ENCODE data around the gene ROR2.

Gene ROR2

DNA sequence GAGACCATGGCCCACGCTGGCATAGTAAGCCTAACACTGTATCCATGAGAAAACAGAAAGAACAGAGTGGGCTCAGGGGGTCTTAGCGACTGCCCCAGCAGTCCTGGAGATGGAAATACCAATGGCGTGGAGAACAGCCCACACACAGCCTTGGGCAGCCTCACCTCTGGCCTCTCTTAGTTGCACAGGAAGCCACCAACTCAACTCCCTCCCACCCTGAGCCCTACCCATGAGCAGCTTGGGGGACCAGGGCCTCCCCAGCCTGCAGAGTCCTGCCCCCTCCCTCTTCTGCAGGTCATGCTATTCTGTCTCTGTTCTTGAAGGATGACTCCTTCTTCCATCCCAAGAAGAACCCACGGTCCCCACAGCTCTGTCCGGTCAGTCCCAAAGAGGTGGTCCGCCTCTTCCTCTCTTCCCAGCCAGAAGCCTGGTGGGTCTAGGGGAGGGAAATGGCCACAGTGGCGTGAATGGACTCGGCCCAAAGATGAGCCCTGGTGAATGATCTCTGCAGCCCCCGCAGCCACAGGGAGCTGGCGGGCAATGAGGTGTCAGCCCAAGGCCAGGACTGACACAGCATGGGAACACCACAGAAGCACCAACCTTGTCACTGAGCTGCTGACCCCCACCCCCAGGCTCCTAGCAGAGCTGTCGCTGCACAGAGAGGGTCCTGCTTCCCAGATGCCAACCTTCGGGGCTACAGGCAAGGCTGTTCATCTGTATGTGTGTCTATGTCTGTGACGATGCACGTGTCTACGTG, 131.2 kb downstream of the ROR2 start:
- H2BK120ac ChIP-seq (ENCODE audit: low read depth, low read length) = peak overlapping the region; percentile 11
- no peak overlapping the region for H3K4me3 ChIP-seq (ENCODE audit: low read length in 2 of 2)
- H2BK12ac ChIP-seq (ENCODE audit: low read length) = no peak overlapping the region
- H3K79me1 ChIP-seq (ENCODE audit: low read depth, low read length) = peaks cover 15% of the 10 kb centered on the region
- H3K4me2 ChIP-seq (ENCODE audit: insufficient read depth, low read length, poor library complexity, severe bottlenecking) = no peak overlapping the region
- peaks cover 17 to 19% of the 10 kb centered on the region in 2 donors for H3K4me1 ChIP-seq (ENCODE audit: control insufficient read depth in 2 of 2, insufficient read depth in 1 of 2, low read depth in 1 of 2, low read length in 2 of 2)
- peaks cover 0 to 4% of the 10 kb centered on the region in 2 donors for H3K36me3 ChIP-seq (replicated peaks in 1 of 2; ENCODE audit: control insufficient read depth in 2 of 2, insufficient read depth in 2 of 2, low read length in 2 of 2)
- H3K27ac ChIP-seq (replicated peaks; ENCODE audit: low read length) = no peak overlapping the region
- no peak overlapping the region for H2BK5ac ChIP-seq (ENCODE audit: low read length)
- no peak for DNase-seq (ENCODE audit: low spot score)
- H3K27me3 ChIP-seq (ENCODE audit: control insufficient read depth in 3 of 3, insufficient read depth in 3 of 3, low read depth in 1 of 3, low read length in 3 of 3) = no peaks in the 10 kb centered on the region
- H2AK5ac ChIP-seq (ENCODE audit: low read depth, low read length) = peak overlapping the region; percentile 39
- H3K23ac ChIP-seq (ENCODE audit: low read depth, low read length, poor library complexity) = peak overlapping the region; percentile 55
- H3K14ac ChIP-seq (ENCODE audit: low read length) = peak overlapping the region; percentile 3
- WGBS, 2 donors (ENCODE audit: extremely low coverage in 2 of 2, insufficient read length in 2 of 2, insufficient replicate concordance in 1 of 2) = no CpG with 5 or more reads among the region's 15 CpGs
- H3K9me3 ChIP-seq (replicated peaks in 1 of 2; ENCODE audit: control insufficient read depth in 2 of 2, insufficient read depth in 1 of 2, low read depth in 1 of 2, low read length in 2 of 2) = peaks cover 6 to 20% of the 10 kb centered on the region in 2 donors
- H4K8ac ChIP-seq (ENCODE audit: low read depth, low read length) = no peak overlapping the region
- H4K91ac ChIP-seq (ENCODE audit: low read depth, low read length, poor library complexity) = peak overlapping the region; percentile 38
- H3K4ac ChIP-seq (ENCODE audit: low read length) = no peak overlapping the region
- H2AFZ ChIP-seq (ENCODE audit: low read length) = no peak overlapping the region
- peak overlapping the region; percentile 38 for H3K18ac ChIP-seq (ENCODE audit: low read length)
- H2BK15ac ChIP-seq (ENCODE audit: low read length) = no peak overlapping the region
- peak overlapping the region; percentile 4 for H3K9ac ChIP-seq (ENCODE audit: low read depth, low read length, poor library complexity)

DNA sequence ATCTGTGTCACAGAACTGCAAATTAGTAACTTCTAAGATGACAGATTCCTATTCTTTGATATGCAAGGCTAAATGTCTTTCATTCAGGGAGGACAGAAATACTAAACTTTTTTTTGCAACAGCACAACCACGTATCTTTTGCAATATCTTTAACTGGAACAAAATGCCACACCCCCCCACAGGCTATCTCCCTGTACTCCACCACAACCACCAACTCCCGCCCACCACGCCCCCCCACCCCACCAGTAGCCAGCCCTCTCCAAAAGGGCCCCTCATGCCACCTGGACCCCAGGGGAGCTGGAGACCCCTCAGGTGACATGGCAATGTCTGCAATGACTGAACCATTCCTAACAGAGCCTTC, 131.8 kb downstream of the ROR2 start:
- H3K4me2 ChIP-seq (ENCODE audit: insufficient read depth, low read length, poor library complexity, severe bottlenecking) = no peak overlapping the region
- H2BK120ac ChIP-seq (ENCODE audit: low read depth, low read length) = no peak overlapping the region
- peaks cover 15% of the 10 kb centered on the region for H3K79me1 ChIP-seq (ENCODE audit: low read depth, low read length)
- H3K14ac ChIP-seq (ENCODE audit: low read length) = no peak overlapping the region
- H3K9me3 ChIP-seq (replicated peaks in 1 of 2; ENCODE audit: control insufficient read depth in 2 of 2, insufficient read depth in 1 of 2, low read depth in 1 of 2, low read length in 2 of 2) = peaks cover 6 to 20% of the 10 kb centered on the region in 2 donors
- no peak overlapping the region for H4K8ac ChIP-seq (ENCODE audit: low read depth, low read length)
- no peak overlapping the region for H3K9ac ChIP-seq (ENCODE audit: low read depth, low read length, poor library complexity)
- no CpG with 5 or more reads among the region's 3 CpGs for WGBS, 2 donors (ENCODE audit: extremely low coverage in 2 of 2, insufficient read length in 2 of 2, insufficient replicate concordance in 1 of 2)
- H2BK5ac ChIP-seq (ENCODE audit: low read length) = no peak overlapping the region
- no peak overlapping the region for H2BK12ac ChIP-seq (ENCODE audit: low read length)
- H2AFZ ChIP-seq (ENCODE audit: low read length) = peak overlapping the region; percentile 5
- H3K4ac ChIP-seq (ENCODE audit: low read length) = no peak overlapping the region
- no peak overlapping the region for H3K18ac ChIP-seq (ENCODE audit: low read length)
- H3K23ac ChIP-seq (ENCODE audit: low read depth, low read length, poor library complexity) = no peak overlapping the region
- H3K4me3 ChIP-seq (ENCODE audit: low read length in 2 of 2) = no peak overlapping the region
- peaks cover 17 to 19% of the 10 kb centered on the region in 2 donors for H3K4me1 ChIP-seq (ENCODE audit: control insufficient read depth in 2 of 2, insufficient read depth in 1 of 2, low read depth in 1 of 2, low read length in 2 of 2)
- H2BK15ac ChIP-seq (ENCODE audit: low read length) = no peak overlapping the region
- no peaks in the 10 kb centered on the region for H3K27me3 ChIP-seq (ENCODE audit: control insufficient read depth in 3 of 3, insufficient read depth in 3 of 3, low read depth in 1 of 3, low read length in 3 of 3)
- no peak overlapping the region for H4K91ac ChIP-seq (ENCODE audit: low read depth, low read length, poor library complexity)
- peaks cover 0 to 4% of the 10 kb centered on the region in 2 donors for H3K36me3 ChIP-seq (replicated peaks in 1 of 2; ENCODE audit: control insufficient read depth in 2 of 2, insufficient read depth in 2 of 2, low read length in 2 of 2)
- no peak overlapping the region for H2AK5ac ChIP-seq (ENCODE audit: low read depth, low read length)
- no peak for DNase-seq (ENCODE audit: low spot score)
- no peak overlapping the region for H3K27ac ChIP-seq (replicated peaks; ENCODE audit: low read length)

DNA sequence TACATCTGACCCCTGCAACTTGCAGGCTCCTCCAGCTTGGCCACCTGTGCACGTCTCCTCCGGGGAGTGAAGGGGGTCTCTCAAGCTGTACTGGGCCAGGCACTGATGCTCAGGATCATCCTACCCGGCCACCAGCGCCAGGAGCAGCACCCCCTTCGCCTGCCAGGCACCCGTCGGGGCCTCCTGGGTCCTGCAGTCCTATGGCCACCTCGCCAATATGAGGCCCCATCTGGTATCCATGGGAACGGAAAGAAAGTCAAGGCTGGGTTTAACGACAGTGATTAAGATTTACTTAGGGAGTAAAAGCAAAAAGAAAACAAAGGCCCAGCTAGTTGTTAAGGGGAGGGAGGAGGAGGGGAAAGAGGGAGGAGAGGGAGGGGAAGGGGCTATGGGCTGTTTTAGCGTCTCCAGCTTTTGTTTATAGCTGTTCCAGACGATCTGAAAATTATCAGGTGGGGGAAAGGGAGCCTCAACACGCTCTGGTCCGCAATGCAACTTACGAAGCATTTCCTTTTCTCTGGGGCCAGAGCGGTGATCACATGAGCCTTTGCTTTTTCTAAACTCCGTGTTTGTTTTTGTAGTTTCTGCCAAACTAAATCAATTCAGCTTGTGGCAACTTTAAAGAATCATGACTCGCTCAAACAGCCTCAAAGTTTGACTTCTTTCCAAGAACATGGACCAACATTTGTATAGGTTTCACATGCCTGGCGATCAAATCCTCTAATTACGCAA, 132.4 kb downstream of the ROR2 start:
- H3K18ac ChIP-seq (ENCODE audit: low read length) = peak overlapping the region; percentile 69
- H2AFZ ChIP-seq (ENCODE audit: low read length) = peak overlapping the region; percentile 5
- peak overlapping the region; percentile 48 for H3K4me2 ChIP-seq (ENCODE audit: insufficient read depth, low read length, poor library complexity, severe bottlenecking)
- no peak overlapping the region for H3K4me3 ChIP-seq (ENCODE audit: low read length in 2 of 2)
- H4K8ac ChIP-seq (ENCODE audit: low read depth, low read length) = no peak overlapping the region
- no peak overlapping the region for H2BK15ac ChIP-seq (ENCODE audit: low read length)
- peaks cover 15% of the 10 kb centered on the region for H3K79me1 ChIP-seq (ENCODE audit: low read depth, low read length)
- no CpG with 5 or more reads among the region's 20 CpGs for WGBS, 2 donors (ENCODE audit: extremely low coverage in 2 of 2, insufficient read length in 2 of 2, insufficient replicate concordance in 1 of 2)
- H3K4me1 ChIP-seq (ENCODE audit: control insufficient read depth in 2 of 2, insufficient read depth in 1 of 2, low read depth in 1 of 2, low read length in 2 of 2) = peaks cover 17 to 19% of the 10 kb centered on the region in 2 donors
- peak; percentile 48 for DNase-seq (ENCODE audit: low spot score)
- no peak overlapping the region for H3K27ac ChIP-seq (replicated peaks; ENCODE audit: low read length)
- H3K23ac ChIP-seq (ENCODE audit: low read depth, low read length, poor library complexity) = no peak overlapping the region
- no peak overlapping the region for H2BK5ac ChIP-seq (ENCODE audit: low read length)
- no peak overlapping the region for H2BK12ac ChIP-seq (ENCODE audit: low read length)
- H2AK5ac ChIP-seq (ENCODE audit: low read depth, low read length) = peak overlapping the region; percentile 64
- no peak overlapping the region for H3K9ac ChIP-seq (ENCODE audit: low read depth, low read length, poor library complexity)
- H3K14ac ChIP-seq (ENCODE audit: low read length) = no peak overlapping the region
- no peak overlapping the region for H2BK120ac ChIP-seq (ENCODE audit: low read depth, low read length)
- H4K91ac ChIP-seq (ENCODE audit: low read depth, low read length, poor library complexity) = peak overlapping the region; percentile 2
- no peaks in the 10 kb centered on the region for H3K27me3 ChIP-seq (ENCODE audit: control insufficient read depth in 3 of 3, insufficient read depth in 3 of 3, low read depth in 1 of 3, low read length in 3 of 3)
- H3K9me3 ChIP-seq (replicated peaks in 1 of 2; ENCODE audit: control insufficient read depth in 2 of 2, insufficient read depth in 1 of 2, low read depth in 1 of 2, low read length in 2 of 2) = peaks cover 5 to 17% of the 10 kb centered on the region in 2 donors
- H3K36me3 ChIP-seq (replicated peaks in 1 of 2; ENCODE audit: control insufficient read depth in 2 of 2, insufficient read depth in 2 of 2, low read length in 2 of 2) = peaks cover 0 to 4% of the 10 kb centered on the region in 2 donors
- no peak overlapping the region for H3K4ac ChIP-seq (ENCODE audit: low read length)

DNA sequence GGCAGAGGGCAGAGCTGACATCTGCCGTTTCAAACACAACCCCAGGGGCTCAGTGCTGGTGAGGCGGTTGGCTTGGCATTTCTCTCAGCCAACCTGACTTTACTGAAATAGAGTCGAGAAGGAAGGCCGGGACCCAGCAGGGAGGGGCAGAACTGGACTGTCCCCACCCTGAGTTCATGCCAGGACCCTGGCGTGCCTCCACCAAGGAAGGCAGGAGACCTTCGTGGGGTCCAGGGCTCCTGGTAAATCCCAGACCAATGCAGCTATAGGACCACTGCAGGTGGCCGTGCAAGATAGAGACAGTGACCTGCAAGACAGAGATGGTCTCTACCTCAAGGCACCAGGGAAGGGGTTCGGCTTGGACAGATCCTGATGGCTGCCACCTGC, 132.9 kb downstream of the ROR2 start:
- H3K79me1 ChIP-seq (ENCODE audit: low read depth, low read length) = peaks cover 15% of the 10 kb centered on the region
- no peaks in the 10 kb centered on the region for H3K27me3 ChIP-seq (ENCODE audit: control insufficient read depth in 3 of 3, insufficient read depth in 3 of 3, low read depth in 1 of 3, low read length in 3 of 3)
- no peak overlapping the region for H3K9ac ChIP-seq (ENCODE audit: low read depth, low read length, poor library complexity)
- H3K9me3 ChIP-seq (replicated peaks in 1 of 2; ENCODE audit: control insufficient read depth in 2 of 2, insufficient read depth in 1 of 2, low read depth in 1 of 2, low read length in 2 of 2) = peaks cover 3 to 12% of the 10 kb centered on the region in 2 donors
- H3K18ac ChIP-seq (ENCODE audit: low read length) = peak overlapping the region; percentile 69
- no peak overlapping the region for H2BK12ac ChIP-seq (ENCODE audit: low read length)
- H3K27ac ChIP-seq (replicated peaks; ENCODE audit: low read length) = no peak overlapping the region
- no peak overlapping the region for H4K8ac ChIP-seq (ENCODE audit: low read depth, low read length)
- no peak overlapping the region for H3K4me3 ChIP-seq (ENCODE audit: low read length in 2 of 2)
- H3K4ac ChIP-seq (ENCODE audit: low read length) = no peak overlapping the region
- H2AK5ac ChIP-seq (ENCODE audit: low read depth, low read length) = peak overlapping the region; percentile 64
- H2BK15ac ChIP-seq (ENCODE audit: low read length) = no peak overlapping the region
- no peak overlapping the region for H3K14ac ChIP-seq (ENCODE audit: low read length)
- DNase-seq (ENCODE audit: low spot score) = no peak
- peaks cover 17 to 19% of the 10 kb centered on the region in 2 donors for H3K4me1 ChIP-seq (ENCODE audit: control insufficient read depth in 2 of 2, insufficient read depth in 1 of 2, low read depth in 1 of 2, low read length in 2 of 2)
- no peak overlapping the region for H2BK5ac ChIP-seq (ENCODE audit: low read length)
- peaks cover 0 to 4% of the 10 kb centered on the region in 2 donors for H3K36me3 ChIP-seq (replicated peaks in 1 of 2; ENCODE audit: control insufficient read depth in 2 of 2, insufficient read depth in 2 of 2, low read length in 2 of 2)
- no CpG with 5 or more reads among the region's 8 CpGs for WGBS, 2 donors (ENCODE audit: extremely low coverage in 2 of 2, insufficient read length in 2 of 2, insufficient replicate concordance in 1 of 2)
- no peak overlapping the region for H3K4me2 ChIP-seq (ENCODE audit: insufficient read depth, low read length, poor library complexity, severe bottlenecking)
- H3K23ac ChIP-seq (ENCODE audit: low read depth, low read length, poor library complexity) = no peak overlapping the region
- no peak overlapping the region for H2AFZ ChIP-seq (ENCODE audit: low read length)
- peak overlapping the region; percentile 2 for H4K91ac ChIP-seq (ENCODE audit: low read depth, low read length, poor library complexity)
- no peak overlapping the region for H2BK120ac ChIP-seq (ENCODE audit: low read depth, low read length)
